Rectal smooth muscle tissue (tissue), 1 donor: ENCODE results near the gene PHKA2.

Experiments used
- H3K27ac ChIP-seq: one replicate; pipeline ENCODE4 v1.7.0; 2013; ENCODE audit warnings: low read depth, low read length, inconsistent platforms
- H3K27me3 ChIP-seq: one replicate; pipeline ENCODE4 v1.7.0; 2013; ENCODE audit warnings: low read length; ENCODE audit not compliant: control insufficient read depth, insufficient read depth
- H3K36me3 ChIP-seq: one replicate; pipeline ENCODE4 v1.7.0; 2013; ENCODE audit warnings: low read length; ENCODE audit not compliant: control insufficient read depth, insufficient read depth
- H3K4me1 ChIP-seq: one replicate; pipeline ENCODE4 v1.7.0; 2013; ENCODE audit warnings: low read length; ENCODE audit not compliant: control insufficient read depth, insufficient read depth
- H3K4me3 ChIP-seq: one replicate; pipeline ENCODE4 v1.7.0; 2013; ENCODE audit warnings: low read length
- H3K9ac ChIP-seq: one replicate; pipeline ENCODE4 v1.7.0; 2013; ENCODE audit warnings: low read length

The PHKA2 gene

GRCh38 chrX:18944482-18944881 is 39.4 kb downstream of the PHKA2 start:
- H3K27ac ChIP-seq, result no peak overlapping the region
- H3K36me3 ChIP-seq, result peaks cover 6% of the 10 kb centered on the region
- H3K9ac ChIP-seq, result no peak overlapping the region
- no peak overlapping the region for H3K4me3 ChIP-seq
- no peaks in the 10 kb centered on the region for H3K4me1 ChIP-seq
- no peaks in the 10 kb centered on the region for H3K27me3 ChIP-seq

- Histone ChIP-seq H3K27ac (no peak overlapping the region), H3K36me3 (peaks cover 6% of the 10 kb centered on the region), H3K4me3 (no peak overlapping the region), H3K4me1 (no peaks in the 10 kb centered on the region), H3K9ac (no peak overlapping the region), H3K27me3 (no peaks in the 10 kb centered on the region)
Observed at GRCh38 chrX:18941896-18942295, 42.0 kb downstream of the PHKA2 start.

DNA sequence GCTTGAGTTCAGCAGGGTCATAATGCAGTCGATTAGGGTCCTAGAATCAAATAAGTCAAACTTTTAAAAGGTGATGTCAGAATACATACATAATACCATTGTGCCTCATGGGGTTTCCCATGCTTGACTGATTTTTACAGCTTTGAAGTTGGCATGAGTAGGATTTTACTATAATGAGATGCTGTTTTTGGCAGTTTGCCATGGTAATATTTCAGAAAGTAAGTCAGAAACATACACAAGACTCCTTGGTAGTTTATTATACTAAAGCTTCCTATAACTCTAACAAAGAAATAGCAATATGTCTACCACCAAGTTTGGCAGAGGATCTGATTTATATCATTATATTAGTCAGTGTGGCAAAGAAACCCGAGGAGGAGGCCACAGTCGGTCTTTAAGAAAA is 45.2 kb downstream of the PHKA2 start:
- Histone ChIP-seq H3K36me3 (peaks cover 6% of the 10 kb centered on the region), H3K27me3 (no peaks in the 10 kb centered on the region), H3K9ac (no peak overlapping the region), H3K27ac (no peak overlapping the region), H3K4me3 (no peak overlapping the region), H3K4me1 (no peaks in the 10 kb centered on the region)

DNA sequence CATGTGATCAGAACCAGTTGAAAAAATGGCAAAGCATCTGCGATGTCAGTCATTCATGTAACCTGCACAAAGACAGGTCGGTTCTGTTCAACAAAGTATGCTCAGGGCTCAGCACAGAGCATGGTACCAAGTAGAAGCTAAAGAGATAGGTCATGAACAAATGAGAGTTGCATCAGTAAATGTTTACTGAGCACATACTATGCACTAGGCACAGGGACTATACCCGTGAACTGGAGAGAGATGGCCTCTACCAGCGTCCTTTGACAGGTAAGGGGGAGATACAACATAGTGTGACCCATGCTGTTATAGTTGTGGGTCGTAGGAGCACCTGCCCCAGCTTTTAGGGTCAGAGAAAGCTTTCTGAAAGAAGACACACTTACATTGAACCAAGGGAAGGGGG is 46.7 kb downstream of the PHKA2 start:
- Histone ChIP-seq H3K36me3 (no peaks in the 10 kb centered on the region), H3K27ac (no peak overlapping the region), H3K4me1 (no peaks in the 10 kb centered on the region), H3K4me3 (no peak overlapping the region), H3K9ac (no peak overlapping the region), H3K27me3 (no peaks in the 10 kb centered on the region)

DNA sequence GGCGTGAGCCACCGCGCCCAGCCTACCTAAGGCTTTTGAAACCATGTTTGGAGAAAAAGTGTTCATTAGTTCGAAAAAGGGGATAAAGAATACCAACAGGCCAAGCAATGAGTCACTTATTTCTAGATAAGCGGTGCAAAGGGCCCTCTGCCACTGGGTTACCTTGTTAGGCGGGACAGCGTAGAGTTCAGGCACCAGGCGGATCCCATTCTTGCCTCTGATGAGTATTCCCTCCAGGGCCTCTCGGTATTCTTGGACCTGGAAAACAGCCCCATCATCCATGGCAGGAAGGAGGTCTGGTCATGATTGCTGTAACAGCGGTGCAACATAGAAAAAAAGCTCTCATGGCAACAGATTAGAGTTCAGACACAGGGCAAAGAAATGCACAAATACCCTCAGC is 48.0 kb downstream of the PHKA2 start:
- no peaks in the 10 kb centered on the region for H3K4me1 ChIP-seq
- no peaks in the 10 kb centered on the region for H3K36me3 ChIP-seq
- H3K9ac ChIP-seq, result no peak overlapping the region
- no peaks in the 10 kb centered on the region for H3K27me3 ChIP-seq
- H3K4me3 ChIP-seq, result no peak overlapping the region
- H3K27ac ChIP-seq, result no peak overlapping the region

DNA sequence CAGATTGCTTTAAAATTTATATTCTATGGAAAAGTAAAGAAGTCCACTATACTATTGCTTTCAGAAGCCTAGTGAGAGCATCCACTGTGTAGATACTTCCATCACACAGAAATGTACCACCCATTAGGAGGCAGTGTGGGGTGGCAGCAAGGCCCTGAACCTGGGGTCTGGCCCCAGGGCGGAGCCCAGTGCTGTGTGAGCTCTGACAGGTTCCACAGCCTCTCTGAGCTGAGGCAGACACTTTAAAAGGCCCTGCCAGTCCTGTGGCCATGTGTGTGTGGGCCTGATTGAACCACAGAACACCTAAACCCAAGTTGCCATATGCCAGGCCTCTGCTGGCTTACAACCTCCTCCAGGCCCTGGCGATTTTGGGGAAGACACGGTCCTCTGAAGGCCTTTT is 49.2 kb downstream of the PHKA2 start:
- no peak overlapping the region for H3K9ac ChIP-seq
- no peaks in the 10 kb centered on the region for H3K4me1 ChIP-seq
- no peaks in the 10 kb centered on the region for H3K36me3 ChIP-seq
- H3K4me3 ChIP-seq, result no peak overlapping the region
- H3K27ac ChIP-seq, result no peak overlapping the region
- H3K27me3 ChIP-seq, result no peaks in the 10 kb centered on the region

- H3K36me3 ChIP-seq, result no peaks in the 10 kb centered on the region
- H3K27me3 ChIP-seq, result no peaks in the 10 kb centered on the region
- H3K9ac ChIP-seq, result no peak overlapping the region
- H3K4me1 ChIP-seq, result no peaks in the 10 kb centered on the region
- H3K27ac ChIP-seq, result no peak overlapping the region
- H3K4me3 ChIP-seq, result no peak overlapping the region
Observed at GRCh38 chrX:18933617-18934016, 50.3 kb downstream of the PHKA2 start.

- Histone ChIP-seq H3K27me3 (no peaks in the 10 kb centered on the region), H3K4me1 (no peaks in the 10 kb centered on the region), H3K36me3 (no peaks in the 10 kb centered on the region), H3K9ac (no peak overlapping the region), H3K27ac (no peak overlapping the region), H3K4me3 (no peak overlapping the region)
Observed at GRCh38 chrX:18931972-18932371, 51.9 kb downstream of the PHKA2 start.

DNA sequence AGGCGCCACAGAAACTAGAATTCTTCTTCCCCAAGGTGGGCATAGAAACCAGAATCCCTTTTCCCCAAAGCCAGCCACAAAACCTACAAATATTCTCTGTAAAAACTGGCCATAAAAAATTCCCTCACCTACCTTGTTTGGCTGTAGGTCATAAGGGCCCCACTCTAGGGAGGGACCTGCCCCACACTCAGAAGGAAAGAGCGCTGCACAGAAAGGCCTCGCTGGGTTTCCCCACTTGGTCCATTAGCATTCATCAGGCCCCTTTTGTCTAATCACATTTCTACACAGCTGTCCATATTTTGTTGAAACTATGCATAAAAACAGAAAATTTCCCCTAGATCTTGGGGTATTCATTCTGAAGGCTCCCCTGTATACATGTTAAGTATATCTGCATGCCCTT is 54.1 kb downstream of the PHKA2 start:
- Histone ChIP-seq H3K9ac (no peak overlapping the region), H3K4me1 (no peaks in the 10 kb centered on the region), H3K4me3 (no peak overlapping the region), H3K36me3 (no peaks in the 10 kb centered on the region), H3K27ac (no peak overlapping the region), H3K27me3 (no peaks in the 10 kb centered on the region)

DNA sequence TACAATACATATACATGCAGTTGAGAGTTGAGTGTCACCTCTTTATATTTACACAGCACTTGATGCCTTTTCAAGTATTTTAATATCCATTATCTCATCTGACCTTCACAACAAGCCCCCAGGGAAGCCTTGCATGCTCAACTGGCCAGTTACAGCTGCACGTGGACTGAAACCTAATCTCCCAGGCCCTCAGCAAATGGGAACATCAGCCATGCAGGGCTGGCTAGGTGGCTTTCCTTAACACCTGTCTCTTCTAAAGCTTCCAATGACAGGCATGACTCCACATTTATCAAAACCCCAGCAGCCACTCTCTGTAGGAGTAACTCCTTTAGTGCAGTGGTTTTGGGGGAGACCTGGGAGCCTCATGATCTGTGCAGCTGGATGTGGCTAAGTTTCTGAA is 56.4 kb downstream of the PHKA2 start:
- no peak overlapping the region for H3K9ac ChIP-seq
- H3K4me1 ChIP-seq, result no peaks in the 10 kb centered on the region
- H3K4me3 ChIP-seq, result no peak overlapping the region
- no peak overlapping the region for H3K27ac ChIP-seq
- H3K27me3 ChIP-seq, result no peaks in the 10 kb centered on the region
- no peaks in the 10 kb centered on the region for H3K36me3 ChIP-seq

DNA sequence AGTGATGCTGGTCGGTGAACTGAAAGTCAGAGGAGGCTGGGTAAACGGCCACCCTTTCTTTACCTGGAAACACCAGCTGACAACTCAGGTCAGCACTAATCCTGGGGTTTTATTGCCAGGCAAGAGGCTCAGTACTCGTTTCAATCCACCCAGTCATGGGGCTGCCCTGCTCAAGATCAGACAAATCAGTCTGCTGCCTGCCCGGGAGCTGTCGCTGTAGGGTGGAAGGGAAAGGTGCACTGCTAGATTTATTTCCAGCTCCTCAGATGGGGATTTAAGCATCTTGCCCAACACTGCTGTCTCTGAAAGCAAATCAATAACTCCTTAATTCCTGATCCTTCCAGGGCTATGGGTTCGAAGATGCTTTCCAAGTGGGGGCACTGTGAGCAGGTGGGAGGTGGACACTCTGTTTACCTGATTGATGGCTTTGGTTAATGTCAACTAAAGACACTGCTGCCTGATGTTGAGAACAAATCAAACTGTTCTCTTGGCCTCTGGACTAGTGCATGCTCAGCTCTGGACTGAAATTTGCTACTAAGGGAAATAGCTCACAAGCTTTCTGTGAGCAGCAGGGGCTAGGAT is 59.3 kb downstream of the PHKA2 start:
- H3K27me3 ChIP-seq, result no peaks in the 10 kb centered on the region
- H3K9ac ChIP-seq, result no peak overlapping the region
- no peaks in the 10 kb centered on the region for H3K36me3 ChIP-seq
- H3K27ac ChIP-seq, result no peak overlapping the region
- H3K4me3 ChIP-seq, result no peak overlapping the region
- H3K4me1 ChIP-seq, result no peaks in the 10 kb centered on the region

GRCh38 chrX:18920566-18920965 is 63.3 kb downstream of the PHKA2 start:
- Histone ChIP-seq H3K27me3 (no peaks in the 10 kb centered on the region), H3K4me3 (no peak overlapping the region), H3K36me3 (no peaks in the 10 kb centered on the region), H3K27ac (no peak overlapping the region), H3K9ac (no peak overlapping the region), H3K4me1 (no peaks in the 10 kb centered on the region)

DNA sequence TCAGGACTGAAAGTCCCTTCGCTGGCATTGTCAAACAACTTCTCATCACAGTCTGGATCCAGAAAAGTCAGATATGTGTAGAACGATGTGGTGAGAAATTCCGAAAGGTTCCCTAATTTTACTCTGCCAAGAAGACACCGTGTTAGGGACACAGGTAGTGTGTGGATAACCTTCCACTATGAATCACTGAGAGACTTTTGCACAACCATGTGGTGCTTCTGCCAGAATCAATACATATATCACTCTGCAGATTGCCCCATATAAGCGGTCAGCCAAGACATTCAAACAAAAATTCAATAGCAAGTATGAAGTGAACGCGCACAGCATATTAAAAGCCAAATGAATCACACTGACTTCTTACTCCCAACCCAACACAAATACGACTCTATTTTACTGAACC is 63.8 kb downstream of the PHKA2 start:
- H3K4me1 ChIP-seq, result no peaks in the 10 kb centered on the region
- no peaks in the 10 kb centered on the region for H3K36me3 ChIP-seq
- H3K4me3 ChIP-seq, result no peak overlapping the region
- no peak overlapping the region for H3K9ac ChIP-seq
- no peak overlapping the region for H3K27ac ChIP-seq
- H3K27me3 ChIP-seq, result no peaks in the 10 kb centered on the region
